Measurements from ENCODE around the gene HSD17B1.

DNA sequence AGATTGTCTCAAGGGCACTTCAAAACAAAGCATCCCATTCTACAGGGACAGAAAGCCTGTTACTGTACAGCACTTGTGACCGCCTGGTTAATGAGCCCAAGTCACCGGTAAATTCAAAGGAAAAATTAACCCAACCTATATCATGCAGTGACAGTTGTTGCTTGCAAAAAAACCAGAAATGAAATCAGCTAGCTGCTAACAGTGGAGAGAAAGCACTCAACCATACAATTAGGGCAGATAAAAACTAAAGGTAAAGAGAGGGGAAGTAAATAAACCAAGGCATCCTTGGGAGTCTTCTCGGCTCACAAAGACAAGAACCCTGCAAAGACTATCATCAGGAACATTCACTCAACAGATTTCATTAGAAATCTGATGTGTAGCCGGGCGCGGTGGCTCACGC, 50.6 kb downstream of the HSD17B1 start:
- no peak for TF ChIP-seq PHB2 (IDR thresholded peaks at IDR 0.05; ENCODE audit: partially characterized antibody)
- TF ChIP-seq EZH2 (conservative IDR thresholded peaks at IDR 0.05; ENCODE audit: low read depth, low read length): no peak
- TF ChIP-seq EP300 (IDR thresholded peaks at IDR 0.05; ENCODE audit: low read depth in 2 of 2, low read length in 2 of 2): no peak
- TF ChIP-seq EP300 (CRISPR knock-in tag; IDR thresholded peaks at IDR 0.05; ENCODE audit: borderline replicate concordance): no peak
- TF ChIP-seq, protein P1, sequence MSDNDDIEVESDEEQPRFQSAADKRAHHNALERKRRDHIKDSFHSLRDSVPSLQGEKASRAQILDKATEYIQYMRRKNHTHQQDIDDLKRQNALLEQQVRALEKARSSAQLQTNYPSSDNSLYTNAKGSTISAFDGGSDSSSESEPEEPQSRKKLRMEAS (IDR thresholded peaks at IDR 0.05): no peak
- TF ChIP-seq SALL2 (CRISPR knock-in tag; IDR thresholded peaks at IDR 0.05): no peak
- no peak for TF ChIP-seq GABPB1 (CRISPR knock-in tag; IDR thresholded peaks at IDR 0.05)
- TF ChIP-seq TAF1 (CRISPR knock-in tag; IDR thresholded peaks at IDR 0.05): no peak
- TF ChIP-seq, protein P2, sequence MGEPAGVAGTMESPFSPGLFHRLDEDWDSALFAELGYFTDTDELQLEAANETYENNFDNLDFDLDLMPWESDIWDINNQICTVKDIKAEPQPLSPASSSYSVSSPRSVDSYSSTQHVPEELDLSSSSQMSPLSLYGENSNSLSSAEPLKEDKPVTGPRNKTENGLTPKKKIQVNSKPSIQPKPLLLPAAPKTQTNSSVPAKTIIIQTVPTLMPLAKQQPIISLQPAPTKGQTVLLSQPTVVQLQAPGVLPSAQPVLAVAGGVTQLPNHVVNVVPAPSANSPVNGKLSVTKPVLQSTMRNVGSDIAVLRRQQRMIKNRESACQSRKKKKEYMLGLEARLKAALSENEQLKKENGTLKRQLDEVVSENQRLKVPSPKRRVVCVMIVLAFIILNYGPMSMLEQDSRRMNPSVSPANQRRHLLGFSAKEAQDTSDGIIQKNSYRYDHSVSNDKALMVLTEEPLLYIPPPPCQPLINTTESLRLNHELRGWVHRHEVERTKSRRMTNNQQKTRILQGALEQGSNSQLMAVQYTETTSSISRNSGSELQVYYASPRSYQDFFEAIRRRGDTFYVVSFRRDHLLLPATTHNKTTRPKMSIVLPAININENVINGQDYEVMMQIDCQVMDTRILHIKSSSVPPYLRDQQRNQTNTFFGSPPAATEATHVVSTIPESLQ (CRISPR knock-in tag; conservative IDR thresholded peaks at IDR 0.05): no peak
- TF ChIP-seq, protein P3, sequence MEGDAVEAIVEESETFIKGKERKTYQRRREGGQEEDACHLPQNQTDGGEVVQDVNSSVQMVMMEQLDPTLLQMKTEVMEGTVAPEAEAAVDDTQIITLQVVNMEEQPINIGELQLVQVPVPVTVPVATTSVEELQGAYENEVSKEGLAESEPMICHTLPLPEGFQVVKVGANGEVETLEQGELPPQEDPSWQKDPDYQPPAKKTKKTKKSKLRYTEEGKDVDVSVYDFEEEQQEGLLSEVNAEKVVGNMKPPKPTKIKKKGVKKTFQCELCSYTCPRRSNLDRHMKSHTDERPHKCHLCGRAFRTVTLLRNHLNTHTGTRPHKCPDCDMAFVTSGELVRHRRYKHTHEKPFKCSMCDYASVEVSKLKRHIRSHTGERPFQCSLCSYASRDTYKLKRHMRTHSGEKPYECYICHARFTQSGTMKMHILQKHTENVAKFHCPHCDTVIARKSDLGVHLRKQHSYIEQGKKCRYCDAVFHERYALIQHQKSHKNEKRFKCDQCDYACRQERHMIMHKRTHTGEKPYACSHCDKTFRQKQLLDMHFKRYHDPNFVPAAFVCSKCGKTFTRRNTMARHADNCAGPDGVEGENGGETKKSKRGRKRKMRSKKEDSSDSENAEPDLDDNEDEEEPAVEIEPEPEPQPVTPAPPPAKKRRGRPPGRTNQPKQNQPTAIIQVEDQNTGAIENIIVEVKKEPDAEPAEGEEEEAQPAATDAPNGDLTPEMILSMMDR (CRISPR knock-in tag; IDR thresholded peaks at IDR 0.05): no peak
